Stimulated activated memory B cell treated with anti-CD40 and anti-IgM and Interleukin-4, amounts not matched to agents 10 μg/mL and 1 μg/mL and 100 μg/mL, for 72 hours (primary cell): ENCODE results near the gene CSK.

ENCODE experiments used
- ATAC-seq: fragments of 150-1000 bp; cut with Tn5 transposase; 2 replicates; pipeline ENCODE4 v1.10.0; 2021
- H3K27ac Mint-ChIP-seq: one replicate; pipeline ENCODE4 v1.8.0; 2022; ENCODE audit warnings: mild to moderate bottlenecking, mixed read lengths
- H3K27me3 Mint-ChIP-seq: one replicate; pipeline ENCODE4 v1.8.0; 2022; ENCODE audit warnings: mixed read lengths
- H3K36me3 Mint-ChIP-seq: one replicate; pipeline ENCODE4 v1.8.0; 2022; ENCODE audit warnings: mixed read lengths
- H3K4me1 Mint-ChIP-seq: one replicate; pipeline ENCODE4 v1.8.0; 2022; ENCODE audit warnings: mixed read lengths
- H3K4me3 Mint-ChIP-seq: one replicate; pipeline ENCODE4 v1.8.0; 2022; ENCODE audit warnings: mild to moderate bottlenecking, moderate library complexity, mixed read lengths
- H3K9me3 Mint-ChIP-seq: one replicate; pipeline ENCODE4 v1.8.0; 2022; ENCODE audit warnings: mixed read lengths

Gene CSK

GRCh38 chr15:74831813-74832495, 50.1 kb downstream of the CSK start:
- Mint-ChIP-seq H3K27ac (no peak overlapping the region), H3K4me1 (peaks cover 18% of the 10 kb centered on the region), H3K9me3 (no peaks in the 10 kb centered on the region), H3K36me3 (peaks cover 19% of the 10 kb centered on the region), H3K27me3 (peaks cover 19% of the 10 kb centered on the region), H3K4me3 (no peak overlapping the region)
- no peak for ATAC-seq

GRCh38 chr15:74832826-74833225, 50.9 kb downstream of the CSK start:
- ATAC-seq: no peak
- Mint-ChIP-seq H3K9me3 (no peaks in the 10 kb centered on the region), H3K4me3 (no peak overlapping the region), H3K27ac (peak overlapping the region; percentile 9), H3K4me1 (peaks cover 18% of the 10 kb centered on the region), H3K36me3 (peaks cover 26% of the 10 kb centered on the region), H3K27me3 (peaks cover 12% of the 10 kb centered on the region)

- Mint-ChIP-seq H3K9me3 (no peaks in the 10 kb centered on the region), H3K4me1 (peaks cover 18% of the 10 kb centered on the region), H3K27ac (peak overlapping the region; percentile 9), H3K4me3 (no peak overlapping the region), H3K36me3 (peaks cover 26% of the 10 kb centered on the region), H3K27me3 (peaks cover 4% of the 10 kb centered on the region)
- ATAC-seq: peak; percentile 36
Measured at GRCh38 chr15:74833376-74834107, 51.7 kb downstream of the CSK start.

DNA sequence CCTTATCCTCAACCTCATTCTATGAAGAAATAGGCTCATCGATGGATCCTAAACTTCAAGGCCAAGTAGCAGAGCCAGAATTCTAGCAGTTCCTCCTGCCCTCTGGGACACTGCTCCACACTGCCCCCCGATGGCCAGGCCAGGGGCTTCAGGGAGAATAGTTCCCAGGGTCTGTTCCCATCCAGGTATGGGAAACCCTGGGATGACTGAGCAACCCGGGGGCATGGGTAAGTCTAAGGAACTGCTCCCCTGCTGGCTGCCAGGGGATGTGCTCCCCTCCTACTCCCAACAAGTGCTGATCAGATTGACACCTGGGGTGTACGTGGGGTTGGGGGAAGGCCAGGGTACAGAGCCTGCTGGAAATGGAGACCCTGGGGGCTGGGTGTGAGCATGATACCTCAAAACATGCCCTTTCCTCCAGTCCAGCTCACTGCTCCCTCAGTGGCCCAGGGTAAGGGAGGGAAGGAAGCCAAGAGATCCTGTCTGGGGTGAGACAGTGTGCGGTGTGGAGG, 53.5 kb downstream of the CSK start:
- peaks cover 32% of the 10 kb centered on the region for H3K36me3 Mint-ChIP-seq
- no peaks in the 10 kb centered on the region for H3K27me3 Mint-ChIP-seq
- H3K4me1 Mint-ChIP-seq: peaks cover 25% of the 10 kb centered on the region
- no peak overlapping the region for H3K4me3 Mint-ChIP-seq
- no peaks in the 10 kb centered on the region for H3K9me3 Mint-ChIP-seq
- no peak for ATAC-seq
- no peak overlapping the region for H3K27ac Mint-ChIP-seq

DNA sequence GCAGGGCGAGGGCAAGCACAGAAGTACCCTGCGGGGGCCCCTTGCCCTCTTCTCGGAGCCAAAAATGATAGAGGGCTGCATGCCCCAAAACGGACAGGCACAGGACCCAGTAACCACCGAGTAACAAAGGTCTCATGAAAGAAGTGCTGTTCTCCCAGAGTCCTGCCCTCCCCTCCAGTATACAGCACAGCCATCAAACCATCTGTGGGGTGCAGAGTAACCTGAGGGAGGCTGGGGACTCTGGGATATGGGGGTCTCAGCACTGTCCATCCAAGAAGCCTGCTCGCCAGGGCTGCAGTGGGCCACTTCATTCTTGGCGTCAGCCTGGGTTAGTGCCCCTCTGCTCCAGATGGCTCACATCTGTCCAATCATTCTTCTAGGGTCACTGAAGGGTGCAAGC, 55.0 kb downstream of the CSK start:
- Mint-ChIP-seq H3K4me1 (peaks cover 33% of the 10 kb centered on the region), H3K27me3 (no peaks in the 10 kb centered on the region), H3K4me3 (no peak overlapping the region), H3K9me3 (no peaks in the 10 kb centered on the region), H3K36me3 (peaks cover 36% of the 10 kb centered on the region), H3K27ac (no peak overlapping the region)
- no peak for ATAC-seq

- Mint-ChIP-seq H3K27ac (no peak overlapping the region), H3K27me3 (no peaks in the 10 kb centered on the region), H3K4me3 (no peak overlapping the region), H3K36me3 (peaks cover 36% of the 10 kb centered on the region), H3K4me1 (peaks cover 40% of the 10 kb centered on the region), H3K9me3 (no peaks in the 10 kb centered on the region)
- ATAC-seq: no peak
Measured at GRCh38 chr15:74837482-74838136, 55.7 kb downstream of the CSK start.

DNA sequence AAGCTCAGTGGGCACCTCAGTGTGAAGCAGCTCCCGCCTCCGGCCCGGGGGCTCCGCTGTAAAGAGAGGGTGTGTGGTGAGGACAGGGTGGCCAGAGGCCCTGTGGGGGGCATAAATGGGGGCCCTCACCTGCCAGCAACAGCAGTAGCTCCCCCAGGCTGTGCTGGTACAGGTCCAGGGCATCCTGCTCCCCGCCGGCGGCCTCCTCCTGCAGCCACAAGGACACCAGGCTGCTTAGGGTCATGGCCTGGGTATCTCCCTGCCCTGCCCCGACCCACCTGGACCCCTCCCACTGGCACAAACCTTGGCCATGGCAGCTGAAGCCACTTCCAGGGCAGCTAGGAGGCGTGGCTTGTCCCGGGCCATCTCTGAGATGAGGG, 56.2 kb downstream of the CSK start:
- H3K4me3 Mint-ChIP-seq: no peak overlapping the region

DNA sequence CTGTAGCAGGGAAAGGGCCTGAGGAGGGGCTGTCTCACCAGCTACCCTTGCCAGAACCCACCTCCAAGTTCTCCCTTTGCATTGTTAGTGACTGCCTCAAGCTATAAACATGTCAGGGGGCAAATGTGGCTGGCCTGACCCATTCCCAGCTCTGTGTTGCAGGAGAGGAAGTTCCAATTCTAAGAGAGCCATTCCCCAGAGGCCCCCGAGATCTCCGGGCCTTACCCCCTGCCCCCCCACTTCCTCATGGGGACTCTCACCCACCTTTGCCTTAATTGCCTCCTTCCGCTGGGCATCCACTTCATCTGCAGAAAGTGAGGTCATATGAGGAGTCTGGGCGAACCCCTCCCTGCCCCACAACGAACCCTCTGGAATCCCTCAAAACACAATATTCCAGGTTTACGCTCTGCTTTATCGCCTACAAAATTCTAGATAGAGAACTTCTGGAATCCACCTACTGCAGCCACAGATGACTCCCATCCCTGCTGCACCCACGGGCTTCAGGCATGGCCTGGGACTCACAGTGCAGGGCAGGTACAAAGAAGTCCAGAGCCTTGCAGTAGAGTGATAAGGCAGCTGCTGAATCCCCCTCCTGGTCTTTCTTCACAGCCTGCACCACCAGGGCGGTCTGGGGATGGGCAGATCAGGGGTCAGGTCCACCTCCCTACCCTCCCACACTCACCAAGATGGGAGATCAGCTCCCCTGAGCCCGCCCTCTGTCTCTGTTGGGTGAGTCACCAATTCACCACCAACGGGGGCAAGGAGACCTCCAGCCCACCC, 57.1 kb downstream of the CSK start:
- ATAC-seq: no peak

More for the DNA sequence above, 56.2 kb downstream of the CSK start:
- no peak overlapping the region for H3K27ac Mint-ChIP-seq
- no peaks in the 10 kb centered on the region for H3K27me3 Mint-ChIP-seq
- H3K9me3 Mint-ChIP-seq: no peaks in the 10 kb centered on the region
- H3K4me1 Mint-ChIP-seq: peaks cover 39% of the 10 kb centered on the region
- ATAC-seq: no peak
- peaks cover 36% of the 10 kb centered on the region for H3K36me3 Mint-ChIP-seq

GRCh38 chr15:74839526-74840395, 57.9 kb downstream of the CSK start:
- no peaks in the 10 kb centered on the region for H3K27me3 Mint-ChIP-seq
- no peak overlapping the region for H3K4me3 Mint-ChIP-seq
- H3K36me3 Mint-ChIP-seq: peaks cover 36% of the 10 kb centered on the region
- no peak for ATAC-seq
- H3K9me3 Mint-ChIP-seq: no peaks in the 10 kb centered on the region
- H3K4me1 Mint-ChIP-seq: peaks cover 55% of the 10 kb centered on the region
- H3K27ac Mint-ChIP-seq: no peak overlapping the region

More for the DNA sequence above, 57.1 kb downstream of the CSK start:
- Mint-ChIP-seq H3K27me3 (no peaks in the 10 kb centered on the region), H3K4me1 (peaks cover 47% of the 10 kb centered on the region), H3K27ac (no peak overlapping the region), H3K4me3 (no peak overlapping the region), H3K9me3 (no peaks in the 10 kb centered on the region), H3K36me3 (peaks cover 36% of the 10 kb centered on the region)

GRCh38 chr15:74840851-74841775, 59.2 kb downstream of the CSK start:
- peaks cover 56% of the 10 kb centered on the region for H3K4me1 Mint-ChIP-seq
- no peak overlapping the region for H3K4me3 Mint-ChIP-seq
- no peaks in the 10 kb centered on the region for H3K9me3 Mint-ChIP-seq
- no peaks in the 10 kb centered on the region for H3K27me3 Mint-ChIP-seq
- peaks cover 26% of the 10 kb centered on the region for H3K36me3 Mint-ChIP-seq
- peak overlapping the region; percentile 31 for H3K27ac Mint-ChIP-seq
- ATAC-seq: no peak

- Mint-ChIP-seq H3K9me3 (no peaks in the 10 kb centered on the region), H3K4me3 (peak overlapping the region; percentile 93), H3K27me3 (no peaks in the 10 kb centered on the region), H3K36me3 (peaks cover 17% of the 10 kb centered on the region), H3K4me1 (peaks cover 56% of the 10 kb centered on the region), H3K27ac (peak overlapping the region; percentile 90)
- ATAC-seq: no peak
Measured at GRCh38 chr15:74841891-74842373, 60.1 kb downstream of the CSK start.

GRCh38 chr15:74842581-74843444, 60.9 kb downstream of the CSK start, which contains the start of gene ULK3:
TSS of gene ULK3 (minus strand) at chr15:74843156. CDS start at chr15:74843105, 51 bp downstream.
- Mint-ChIP-seq H3K4me3 (peak within 1 kb of the TSS; percentile 93), H3K4me1 (peaks cover 62% of the 10 kb centered on the region), H3K27ac (peak within 1 kb of the TSS; percentile 90), H3K9me3 (no peaks in the 10 kb centered on the region), H3K27me3 (no peaks in the 10 kb centered on the region), H3K36me3 (peaks cover 15% of the 10 kb centered on the region)
- peak; percentile 93 for ATAC-seq
